Neural progenitor cell (in vitro differentiated cells): ENCODE measurements around the gene PCSK9. TPM values are rescaled to one million over a fixed set of nuclear protein-coding genes. Genes with fewer than 3 reads are reported as not detected.

ENCODE experiments used
- DNase-seq: peaks from one replicate; pipeline ENCODE4 v3.0.0-alpha.2; 2016; ENCODE audit warnings: low spot score
- H2AFZ ChIP-seq: fragments of 200-600 bp; sonication (generic); replicated peaks from 2 replicates; pipeline ENCODE4 v1.6.1; 2016; ENCODE audit warnings: antibody characterized with exemption
- H3F3A ChIP-seq: fragments of 200-600 bp; sonication (generic); 2 replicates; pipeline ENCODE4 v1.6.1; 2016; ENCODE audit warnings: antibody characterized with exemption, low read depth
- H3K27ac ChIP-seq: fragments of 200-600 bp; sonication (generic); 2 replicates; pipeline ENCODE4 v1.5.1; 2016; ENCODE audit warnings: mild to moderate bottlenecking
- H3K27me3 ChIP-seq: fragments of 200-600 bp; sonication (generic); 2 replicates; pipeline ENCODE4 v1.6.1; 2016; ENCODE audit warnings: mild to moderate bottlenecking, moderate library complexity
- H3K36me3 ChIP-seq: fragments of 200-600 bp; sonication (generic); 2 replicates; pipeline ENCODE4 v1.5.1; 2016
- H3K4me1 ChIP-seq: fragments of 200-600 bp; sonication (generic); 2 replicates; pipeline ENCODE4 v1.6.1; 2016; ENCODE audit warnings: mixed run types
- H3K4me2 ChIP-seq: fragments of 200-600 bp; sonication (generic); 2 replicates; pipeline ENCODE4 v1.6.1; 2016
- H3K4me3 ChIP-seq: fragments of 200-600 bp; sonication (generic); 2 replicates; pipeline ENCODE4 v1.5.1; 2016
- H3K79me2 ChIP-seq: fragments of 200-600 bp; sonication (generic); 2 replicates; pipeline ENCODE4 v1.6.1; 2016; ENCODE audit warnings: low read depth
- H3K9ac ChIP-seq: fragments of 200-600 bp; sonication (generic); 2 replicates; pipeline ENCODE4 v1.6.1; 2016
- H3K9me3 ChIP-seq: fragments of 200-600 bp; sonication (generic); 2 replicates; pipeline ENCODE4 v1.5.1; 2016; ENCODE audit warnings: low read depth
- H4K20me1 ChIP-seq: fragments of 200-600 bp; sonication (generic); 2 replicates; pipeline ENCODE4 v1.6.1; 2016; ENCODE audit warnings: low read depth
- H3K27ac Mint-ChIP-seq: 3 replicates; pipeline ENCODE4 v1.8.0; 2021; ENCODE audit warnings: mixed read lengths
- H3K27me3 Mint-ChIP-seq: 2 replicates; pipeline ENCODE4 v1.8.0; 2022; ENCODE audit warnings: low read depth, mild to moderate bottlenecking, inconsistent platforms, moderate library complexity, mixed read lengths; ENCODE audit not compliant: insufficient read depth
- H3K36me3 Mint-ChIP-seq: 3 replicates; pipeline ENCODE4 v1.8.0; 2021; ENCODE audit warnings: mixed read lengths
- H3K4me1 Mint-ChIP-seq: 3 replicates; pipeline ENCODE4 v1.8.0; 2021; ENCODE audit warnings: mixed read lengths
- H3K4me3 Mint-ChIP-seq: 3 replicates; pipeline ENCODE4 v1.8.0; 2021; ENCODE audit warnings: mild to moderate bottlenecking, moderate library complexity, mixed read lengths
- H3K9me3 Mint-ChIP-seq: 3 replicates; pipeline ENCODE4 v1.8.0; 2020; ENCODE audit warnings: mixed read lengths
- CTCF ChIP-seq: fragments of 200-600 bp; sonication (generic); IDR thresholded peaks from 2 replicates; pipeline ENCODE4 v1.5.1; 2017; ENCODE audit warnings: antibody characterized with exemption, mild to moderate bottlenecking
- EZH2 ChIP-seq: fragments of 200-600 bp; sonication (generic); IDR thresholded peaks from 2 replicates; pipeline ENCODE4 v1.6.1; 2017; ENCODE audit warnings: antibody characterized with exemption, mild to moderate bottlenecking, moderate library complexity
- EZH2phosphoT487 ChIP-seq: fragments of 200-600 bp; sonication (generic); IDR thresholded peaks from 2 replicates; pipeline ENCODE4 v1.6.1; 2017; ENCODE audit warnings: antibody characterized with exemption
- total RNA-seq: library from RNA; depleted of rRNA; stranded (reverse); fragments of >200 nt; gene quantifications from 2 replicates; pipeline ENCODE4 v1.2.3, GENCODE V29; 2015; ENCODE audit warnings: low replicate concordance

PCSK9 gene
- total RNA-seq, 1 donor from 2014 or later: 4.5 TPM

- Histone ChIP-seq H3K27me3 (no peaks in the 10 kb centered on the region), H3K36me3 (peaks cover 26% of the 10 kb centered on the region), H4K20me1 (no peaks in the 10 kb centered on the region), H3K9ac (no peak overlapping the region), H3K4me2 (no peak overlapping the region), H3K79me2 (no peaks in the 10 kb centered on the region), H3F3A (no peaks in the 10 kb centered on the region), H3K4me3 (no peak overlapping the region), H3K4me1 (no peaks in the 10 kb centered on the region), H2AFZ (no peak overlapping the region), H3K9me3 (no peaks in the 10 kb centered on the region), H3K27ac (no peak overlapping the region)
- Mint-ChIP-seq H3K36me3 (peaks cover 19% of the 10 kb centered on the region), H3K27ac (no peak overlapping the region), H3K27me3 (no peaks in the 10 kb centered on the region), H3K4me3 (no peak overlapping the region), H3K9me3 (no peaks in the 10 kb centered on the region), H3K4me1 (no peaks in the 10 kb centered on the region)
- no peak for TF ChIP-seq CTCF
- no peak for TF ChIP-seq EZH2phosphoT487
- TF ChIP-seq EZH2: no peak
- DNase-seq: no peak
Observed at GRCh38 chr1:55081188-55081904, 42.0 kb downstream of the PCSK9 start.

DNA sequence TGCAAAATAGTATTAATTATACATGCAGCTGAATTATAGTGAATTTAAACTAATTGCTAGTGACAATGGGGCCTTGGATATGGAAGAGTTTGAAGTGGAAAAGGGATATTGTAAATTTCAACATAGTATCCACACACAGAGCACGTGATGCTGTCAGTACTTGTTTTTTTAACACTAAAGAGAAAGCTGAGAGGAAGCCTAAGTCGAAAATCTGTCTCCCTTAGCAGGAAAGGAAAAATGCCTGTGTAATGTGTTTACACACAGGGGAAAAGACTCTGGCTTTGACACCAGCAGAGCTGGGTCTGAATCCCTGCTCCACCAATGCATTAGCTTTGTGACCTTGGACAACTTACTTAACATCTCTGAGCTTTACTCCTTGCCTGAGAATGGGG is 42.6 kb downstream of the PCSK9 start:
- DNase-seq: no peak
- no peaks in the 10 kb centered on the region for H3F3A ChIP-seq
- Mint-ChIP-seq H3K36me3 (peaks cover 19% of the 10 kb centered on the region), H3K9me3 (no peaks in the 10 kb centered on the region), H3K4me1 (no peaks in the 10 kb centered on the region), H3K27ac (no peak overlapping the region), H3K4me3 (no peak overlapping the region), H3K27me3 (no peaks in the 10 kb centered on the region)
- no peak overlapping the region for H3K27ac ChIP-seq
- H3K36me3 ChIP-seq: peaks cover 32% of the 10 kb centered on the region
- no peak overlapping the region for H3K9ac ChIP-seq
- no peaks in the 10 kb centered on the region for H4K20me1 ChIP-seq
- H3K27me3 ChIP-seq: no peaks in the 10 kb centered on the region
- H2AFZ ChIP-seq: no peak overlapping the region
- H3K4me3 ChIP-seq: no peak overlapping the region
- H3K9me3 ChIP-seq: no peaks in the 10 kb centered on the region
- no peaks in the 10 kb centered on the region for H3K79me2 ChIP-seq
- H3K4me2 ChIP-seq: no peak overlapping the region
- no peaks in the 10 kb centered on the region for H3K4me1 ChIP-seq
- no peak for TF ChIP-seq EZH2phosphoT487
- TF ChIP-seq EZH2: no peak
- TF ChIP-seq CTCF: no peak

- Histone ChIP-seq H3K4me3 (no peak overlapping the region), H3F3A (no peaks in the 10 kb centered on the region), H3K9me3 (no peaks in the 10 kb centered on the region), H3K4me1 (no peaks in the 10 kb centered on the region), H3K27me3 (no peaks in the 10 kb centered on the region), H3K36me3 (peaks cover 27% of the 10 kb centered on the region), H3K27ac (no peak overlapping the region), H3K9ac (no peak overlapping the region), H3K4me2 (no peak overlapping the region), H4K20me1 (no peaks in the 10 kb centered on the region), H3K79me2 (no peaks in the 10 kb centered on the region), H2AFZ (no peak overlapping the region)
- H3K27me3 Mint-ChIP-seq: no peaks in the 10 kb centered on the region
- H3K27ac Mint-ChIP-seq: no peak overlapping the region
- no peaks in the 10 kb centered on the region for H3K9me3 Mint-ChIP-seq
- no peaks in the 10 kb centered on the region for H3K4me1 Mint-ChIP-seq
- peaks cover 28% of the 10 kb centered on the region for H3K36me3 Mint-ChIP-seq
- TF ChIP-seq CTCF (no peak), EZH2phosphoT487 (no peak), EZH2 (no peak)
- DNase-seq: no peak
- H3K4me3 Mint-ChIP-seq: no peak overlapping the region
Observed at GRCh38 chr1:55084257-55084656, 44.9 kb downstream of the PCSK9 start.
